GM10266 (cell line): Measurements from ENCODE around the gene IL1RN.

Experiments
- DNase-seq: peaks from one replicate; pipeline ENCODE4 v3.0.0; 2012; ENCODE audit errors: extremely low spot score
- CTCF ChIP-seq: IDR thresholded peaks from 2 replicates; pipeline ENCODE4 v1.5.1; 2012; ENCODE audit warnings: mild to moderate bottlenecking, low read depth; ENCODE audit not compliant: control insufficient read depth, insufficient read depth; ENCODE audit errors: missing control alignments

The IL1RN gene

GRCh38 chr2:113098041-113098440, 29.4 kb upstream of the IL1RN start:
- peak; percentile 49 for DNase-seq
- TF ChIP-seq CTCF = no peak

GRCh38 chr2:113098532-113098931, 28.9 kb upstream of the IL1RN start:
- no peak for DNase-seq
- no peak for TF ChIP-seq CTCF

GRCh38 chr2:113102133-113102532, 25.3 kb upstream of the IL1RN start:
- no peak for DNase-seq
- no peak for TF ChIP-seq CTCF

- no peak for TF ChIP-seq CTCF
- DNase-seq = no peak
Measured at GRCh38 chr2:113103277-113103676, 24.1 kb upstream of the IL1RN start.

GRCh38 chr2:113104054-113104611, 23.3 kb upstream of the IL1RN start:
- no peak for DNase-seq
- TF ChIP-seq CTCF = no peak

- TF ChIP-seq CTCF = no peak
- DNase-seq = no peak
Measured at GRCh38 chr2:113105047-113105785, 22.2 kb upstream of the IL1RN start.

- no peak for DNase-seq
- TF ChIP-seq CTCF = no peak
Measured at GRCh38 chr2:113111121-113111520, 16.3 kb upstream of the IL1RN start.
